PC-3 (cell line): ENCODE measurements around the gene BEND5. TPM values are rescaled to one million over a fixed set of nuclear protein-coding genes. Genes with fewer than 3 reads are reported as not detected.

ENCODE experiments used
- ATAC-seq: fragments of 200-7000 bp; cut with Tn5 transposase; 2 replicates; pipeline ENCODE4 v1.9.1; 2020; ENCODE audit warnings: mild to moderate bottlenecking, moderate library complexity
- BruUV-seq: library from RNA; stranded (reverse); fragments of 400-500 nt; replicated peaks from 2 replicates; lab custom pipeline; 2021; lab: Mats Ljungman, UMichigan
- CTCF ChIA-PET: fragments of 300-600 bp; sonication (Branson Sonifier 250); formaldehyde crosslinking; loops from one replicate; lab custom pipeline; 2022; ENCODE audit warnings: antibody characterized with exemption; lab: Charles Lee
- POLR2A ChIA-PET: fragments of 300-600 bp; sonication (Branson Sonifier 250); formaldehyde crosslinking; loops from one replicate; lab custom pipeline; 2022; ENCODE audit warnings: antibody characterized with exemption; ENCODE audit not compliant: unreplicated experiment; lab: Charles Lee
- DNase-seq: peaks from one replicate; pipeline ENCODE4 v3.0.0-alpha.2; 2015
- H2AFZ ChIP-seq: fragments of 300-600 bp; sonication (generic); 2 replicates; pipeline ENCODE4 v1.6.0; 2016; ENCODE audit warnings: antibody characterized with exemption, low read length
- H3F3A ChIP-seq: fragments of 300-600 bp; sonication (generic); one replicate; pipeline ENCODE4 v1.6.0; 2017; ENCODE audit warnings: antibody characterized with exemption, low read length, control low read depth, mild to moderate bottlenecking; ENCODE audit not compliant: unreplicated experiment
- H3K27ac ChIP-seq: fragments of 300-600 bp; sonication (generic); 2 replicates; pipeline ENCODE4 v1.5.1; 2016; ENCODE audit warnings: mild to moderate bottlenecking, low read length
- H3K27me3 ChIP-seq: fragments of 300-600 bp; sonication (generic); 2 replicates; pipeline ENCODE4 v1.6.1; 2016; ENCODE audit warnings: low read length, mixed read lengths
- H3K36me3 ChIP-seq: fragments of 300-600 bp; sonication (generic); 2 replicates; pipeline ENCODE4 v1.6.1; 2016; ENCODE audit warnings: low read depth, mixed run types, low read length, mixed read lengths
- H3K4me1 ChIP-seq: fragments of 300-600 bp; sonication (generic); 2 replicates; pipeline ENCODE4 v1.5.1; 2016; ENCODE audit warnings: low read length; ENCODE audit not compliant: insufficient read depth
- H3K4me2 ChIP-seq: fragments of 300-600 bp; sonication (generic); 2 replicates; pipeline ENCODE4 v1.6.0; 2016; ENCODE audit warnings: low read length
- H3K4me3 ChIP-seq: fragments of 300-600 bp; sonication (generic); 2 replicates; pipeline ENCODE4 v1.5.1; 2016; ENCODE audit warnings: mild to moderate bottlenecking, low read length, mixed read lengths
- H3K79me2 ChIP-seq: fragments of 300-600 bp; sonication (generic); 2 replicates; pipeline ENCODE4 v1.6.1; 2017; ENCODE audit warnings: low read length, mixed read lengths
- H3K9ac ChIP-seq: fragments of 300-600 bp; sonication (generic); 2 replicates; pipeline ENCODE4 v1.6.0; 2016; ENCODE audit warnings: mild to moderate bottlenecking, low read length
- H3K9me2 ChIP-seq: fragments of 300-600 bp; sonication (generic); replicated peaks from 2 replicates; pipeline ENCODE4 v1.6.1; 2016; ENCODE audit warnings: mixed run types, low read length, mixed read lengths
- H3K9me3 ChIP-seq: fragments of 300-600 bp; sonication (generic); 2 replicates; pipeline ENCODE4 v1.6.1; 2016; ENCODE audit warnings: low read length, mixed read lengths
- H4K20me1 ChIP-seq: fragments of 300-600 bp; sonication (generic); 2 replicates; pipeline ENCODE4 v1.6.1; 2016; ENCODE audit warnings: low read length, mixed read lengths
- CTCF ChIP-seq: fragments of 300-600 bp; sonication (generic); conservative IDR thresholded peaks from 2 replicates; pipeline ENCODE4 v1.5.1; 2017; ENCODE audit warnings: antibody characterized with exemption, low read depth, mild to moderate bottlenecking, low read length
- EZH2 ChIP-seq: fragments of 300-600 bp; sonication (generic); IDR thresholded peaks from one replicate; pipeline ENCODE4 v1.6.1; 2017; ENCODE audit warnings: antibody characterized with exemption, mild to moderate bottlenecking, low read length; ENCODE audit not compliant: unreplicated experiment
- EZH2phosphoT487 ChIP-seq: fragments of 300-600 bp; sonication (generic); IDR thresholded peaks from 2 replicates; pipeline ENCODE4 v1.6.1; 2018; ENCODE audit warnings: mild to moderate bottlenecking, antibody characterized with exemption, low read length, borderline replicate concordance
- intact Hi-C: fragments of 100-400 bp; cut with micrococcal nuclease; formaldehyde crosslinking; loops from 2 replicates; pipeline ENCODE4 v1.9.0; 2023
- total RNA-seq: library from RNA; depleted of rRNA; stranded (reverse); fragments of >200 nt; gene quantifications from 2 replicates; pipeline ENCODE4 v1.2.3, GENCODE V29; 2014

The BEND5 gene
- total RNA-seq, 1 experiment from 2014 or later, result 3.1 TPM

- ChIA-PET POLR2A (no interaction called here), CTCF (interaction anchor here (0.6 to 0.8 kb wide), 2 partner anchors 108 to 190 kb away, joined by 3 to 5 read pairs; no protein-coding TSS in a partner anchor)
- H3K9ac ChIP-seq, result no peak overlapping the region
- no TSS peak for BruUV-seq
- DNase-seq (peak; percentile 37), ATAC-seq (peak; percentile 29; the same call in 1 of the 2 replicates)
- H2AFZ ChIP-seq, result no peak overlapping the region
- peaks cover under 1% of the 10 kb centered on the region; the same call in 1 of the 2 replicates for H3K4me1 ChIP-seq
- H3K4me2 ChIP-seq, result no peak overlapping the region
- no peak overlapping the region for H3K27ac ChIP-seq
- H3K9me2 ChIP-seq, result no peaks in the 10 kb centered on the region
- no peaks in the 10 kb centered on the region for H4K20me1 ChIP-seq
- intact Hi-C loops, result loop anchor here (2.0 kb wide), 1 partner anchor 128 kb away; no protein-coding TSS in a partner anchor
- H3K9me3 ChIP-seq, result no peaks in the 10 kb centered on the region
- H3K27me3 ChIP-seq, result no peaks in the 10 kb centered on the region
- no peaks in the 10 kb centered on the region for H3F3A ChIP-seq
- no peaks in the 10 kb centered on the region for H3K79me2 ChIP-seq
- TF ChIP-seq EZH2 (no peak), CTCF (peak; percentile 37; the same call in 1 of the 2 replicates)
- no peaks in the 10 kb centered on the region for H3K36me3 ChIP-seq
- no peak overlapping the region for H3K4me3 ChIP-seq
Measured at GRCh38 chr1:48680411-48681035, 96.2 kb downstream of the BEND5 start.

GRCh38 chr1:48679859-48680258 is 96.8 kb downstream of the BEND5 start:
- BruUV-seq, result no TSS peak
- POLR2A ChIA-PET, result no interaction called here
- Histone ChIP-seq H3K27me3 (no peaks in the 10 kb centered on the region), H3K27ac (no peak overlapping the region), H3K79me2 (no peaks in the 10 kb centered on the region), H3K4me1 (peaks cover 7% of the 10 kb centered on the region), H3K36me3 (no peaks in the 10 kb centered on the region), H3K9me2 (no peaks in the 10 kb centered on the region), H3K4me3 (no peak overlapping the region), H3K4me2 (no peak overlapping the region), H3K9ac (no peak overlapping the region), H3F3A (no peaks in the 10 kb centered on the region), H4K20me1 (no peaks in the 10 kb centered on the region), H2AFZ (no peak overlapping the region), H3K9me3 (no peaks in the 10 kb centered on the region)
- DNase-seq, result no peak
- intact Hi-C loops, result loop anchor here (2.0 to 5.0 kb wide), 2 partner anchors 127 to 1667 kb away; no protein-coding TSS in a partner anchor
- CTCF ChIA-PET, result interaction anchor here (0.6 to 0.8 kb wide), 2 partner anchors 107 to 191 kb away, joined by 3 to 5 read pairs; no protein-coding TSS in a partner anchor
- no peak for TF ChIP-seq CTCF
- no peak for TF ChIP-seq EZH2
- TF ChIP-seq EZH2phosphoT487, result no peak
- no peak for ATAC-seq
